ENCODE results near the gene CLEC2L. TPM values are rescaled to one million over a fixed set of nuclear protein-coding genes. Genes with fewer than 3 reads are reported as not detected.

Gene CLEC2L
- total and polyA plus RNA-seq, 2 of the 4 experiments (the other 2 are of a cell fraction): not detected

- no peak overlapping the region for H3K18ac ChIP-seq (ENCODE audit: low read depth, low read length)
- H3K27me3 ChIP-seq (ENCODE audit: control insufficient read depth, insufficient read depth, low read length): no peaks in the 10 kb centered on the region
- H3K4me2 ChIP-seq (ENCODE audit: low read depth, low read length): no peak overlapping the region
- DNase-seq: no peak
- peaks cover 0 to 23% of the 10 kb centered on the region in 2 experiments; a peak in 3 of 4 replicates for H3K79me1 ChIP-seq (ENCODE audit: low read depth in 1 of 2, low read length in 2 of 2)
- no peak overlapping the region for H3K4me3 ChIP-seq (ENCODE audit: insufficient read depth, low read depth, low read length)
- WGBS, 2 experiments (ENCODE audit: extremely low coverage in 2 of 2, insufficient read length in 1 of 2): no CpG with 5 or more reads among the region's 3 CpGs
- in situ Hi-C loops (cut with MboI; ENCODE audit: low sequenced_read_pairs) (no loop called here), intact Hi-C loops (cut with micrococcal nuclease) (no loop called here), dilution Hi-C loops (cut with HindIII; ENCODE audit: low sequenced_read_pairs, unreplicated experiment) (no loop called here)
- no peak overlapping the region for H3K4ac ChIP-seq (ENCODE audit: low read depth, low read length)
- no peak overlapping the region for H2BK120ac ChIP-seq (ENCODE audit: low read depth, low read length)
- ChIA-PET POLR2A (ENCODE audit: unreplicated experiment) (no interaction called here), CTCF (no interaction called here)
- H3K56ac ChIP-seq (ENCODE audit: extremely low read depth, insufficient read depth, low read length): no peak overlapping the region
- TF ChIP-seq CTCF (conservative IDR thresholded peaks at IDR 0.05; ENCODE audit: low read depth, low read length) (no peak), RFX5 (IDR thresholded peaks at IDR 0.05; ENCODE audit: low read depth, low read length) (no peak), BHLHE40 (IDR thresholded peaks at IDR 0.05; ENCODE audit: low read depth, low read length) (no peak), MAFK (IDR thresholded peaks at IDR 0.05; ENCODE audit: low read depth, low read length) (no peak), SMC3 (IDR thresholded peaks at IDR 0.05; ENCODE audit: low read depth, low read length) (no peak)
- no peak overlapping the region for H4K91ac ChIP-seq (ENCODE audit: insufficient read depth, low read depth, low read length)
- H2AK9ac ChIP-seq (replicated peaks; ENCODE audit: low read depth, low read length, poor library complexity): no peak overlapping the region
- H4K5ac ChIP-seq (ENCODE audit: low read depth, low read length): no peak overlapping the region
- BruUV-seq (replicated peaks): no TSS peak
- H3K14ac ChIP-seq (replicated peaks; ENCODE audit: low read depth, low read length): no peak overlapping the region
- no peak overlapping the region for H2BK15ac ChIP-seq (ENCODE audit: low read depth, low read length)
- no peak overlapping the region for H2BK5ac ChIP-seq (ENCODE audit: low read depth, low read length, poor library complexity, severe bottlenecking)
- peaks cover 3% of the 10 kb centered on the region; the same call in 1 of the 2 replicates for H3K4me1 ChIP-seq (ENCODE audit: control insufficient read depth, insufficient read depth, low read length)
- no peak overlapping the region for H3K23ac ChIP-seq (ENCODE audit: low read depth, low read length)
- no peak overlapping the region for H4K8ac ChIP-seq (ENCODE audit: low read depth in 2 of 2, low read length in 2 of 2)
- H3K9me3 ChIP-seq (ENCODE audit: control insufficient read depth, insufficient read depth, low read length): no peaks in the 10 kb centered on the region
- no peak overlapping the region for H3K27ac ChIP-seq (ENCODE audit: insufficient read depth, low read length)
- H4K20me1 ChIP-seq (ENCODE audit: insufficient read depth, low read length): peaks cover 16% of the 10 kb centered on the region; the same call in 1 of the 2 replicates
- no peak overlapping the region for H3K9ac ChIP-seq (ENCODE audit: low read depth, low read length)
- peaks cover 11% of the 10 kb centered on the region for H3K9me1 ChIP-seq (ENCODE audit: insufficient read depth, low read length)
- H2AFZ ChIP-seq (replicated peaks; ENCODE audit: low read length, poor library complexity): no peak overlapping the region
- no peak overlapping the region for H2AK5ac ChIP-seq (ENCODE audit: low read depth, low read length)
- H2BK20ac ChIP-seq (ENCODE audit: low read depth, low read length): no peak overlapping the region
- ATAC-seq (ENCODE audit: low read depth): no peak
- peaks cover 70% of the 10 kb centered on the region for H3K36me3 ChIP-seq (ENCODE audit: control insufficient read depth, insufficient read depth, low read length)
Measured at GRCh38 chr7:139591550-139592195, 68.2 kb downstream of the CLEC2L start.

All from IMR-90 (cell line).